ENCODE measurements around the gene TRAF5. TPM values are rescaled to one million over a fixed set of nuclear protein-coding genes. Genes with fewer than 3 reads are reported as not detected.

TRAF5 gene
- total RNA-seq, 1 donor from 2014 or later: 58.7 TPM

GRCh38 chr1:211341999-211342398, 15.4 kb downstream of the TRAF5 start:
- Mint-ChIP-seq H3K27me3 (ENCODE audit: low read depth) (no peaks in the 10 kb centered on the region), H3K9me3 (ENCODE audit: low read depth) (no peaks in the 10 kb centered on the region), H3K4me1 (ENCODE audit: low read depth) (peaks cover 66% of the 10 kb centered on the region), H3K27ac (ENCODE audit: unreplicated experiment) (no peak overlapping the region), H3K36me3 (ENCODE audit: low read depth) (peaks cover 2% of the 10 kb centered on the region), H3K4me3 (ENCODE audit: unreplicated experiment) (no peak overlapping the region)
- no peak for TF ChIP-seq CTCF (IDR thresholded peaks at IDR 0.05)
- DNase-seq (ENCODE audit: low spot score): no peak

GRCh38 chr1:211343607-211344006, 17.0 kb downstream of the TRAF5 start:
- peak overlapping the region; percentile 73 for H3K27ac Mint-ChIP-seq (ENCODE audit: unreplicated experiment)
- TF ChIP-seq CTCF (IDR thresholded peaks at IDR 0.05): no peak
- no peak for DNase-seq (ENCODE audit: low spot score)
- H3K27me3 Mint-ChIP-seq (ENCODE audit: low read depth): no peaks in the 10 kb centered on the region
- H3K36me3 Mint-ChIP-seq (ENCODE audit: low read depth): peaks cover 3% of the 10 kb centered on the region
- H3K4me3 Mint-ChIP-seq (ENCODE audit: unreplicated experiment): no peak overlapping the region
- peaks cover 64% of the 10 kb centered on the region for H3K4me1 Mint-ChIP-seq (ENCODE audit: low read depth)
- no peaks in the 10 kb centered on the region for H3K9me3 Mint-ChIP-seq (ENCODE audit: low read depth)

- DNase-seq (ENCODE audit: low spot score): no peak
Measured at GRCh38 chr1:211344152-211344618, 17.6 kb downstream of the TRAF5 start.

GRCh38 chr1:211345719-211346118, 19.1 kb downstream of the TRAF5 start:
- DNase-seq (ENCODE audit: low spot score): no peak
- Mint-ChIP-seq H3K4me3 (ENCODE audit: unreplicated experiment) (no peak overlapping the region), H3K4me1 (ENCODE audit: low read depth) (peaks cover 55% of the 10 kb centered on the region), H3K27me3 (ENCODE audit: low read depth) (no peaks in the 10 kb centered on the region), H3K36me3 (ENCODE audit: low read depth) (peaks cover 3% of the 10 kb centered on the region), H3K27ac (ENCODE audit: unreplicated experiment) (peak overlapping the region; percentile 35), H3K9me3 (ENCODE audit: low read depth) (no peaks in the 10 kb centered on the region)
- no peak for TF ChIP-seq CTCF (IDR thresholded peaks at IDR 0.05)

More at GRCh38 chr1:211344152-211344618, 17.6 kb downstream of the TRAF5 start:
- Mint-ChIP-seq H3K4me3 (ENCODE audit: unreplicated experiment) (no peak overlapping the region), H3K27ac (ENCODE audit: unreplicated experiment) (peak overlapping the region; percentile 73), H3K36me3 (ENCODE audit: low read depth) (peaks cover 3% of the 10 kb centered on the region), H3K27me3 (ENCODE audit: low read depth) (no peaks in the 10 kb centered on the region), H3K4me1 (ENCODE audit: low read depth) (peaks cover 61% of the 10 kb centered on the region), H3K9me3 (ENCODE audit: low read depth) (no peaks in the 10 kb centered on the region)
- no peak for TF ChIP-seq CTCF (IDR thresholded peaks at IDR 0.05)

- no peak for TF ChIP-seq CTCF (IDR thresholded peaks at IDR 0.05)
- H3K27me3 Mint-ChIP-seq (ENCODE audit: low read depth): no peaks in the 10 kb centered on the region
- H3K36me3 Mint-ChIP-seq (ENCODE audit: low read depth): peaks cover 6% of the 10 kb centered on the region
- H3K9me3 Mint-ChIP-seq (ENCODE audit: low read depth): peaks cover 4% of the 10 kb centered on the region
- peak overlapping the region; percentile 18 for H3K27ac Mint-ChIP-seq (ENCODE audit: unreplicated experiment)
- no peak overlapping the region for H3K4me3 Mint-ChIP-seq (ENCODE audit: unreplicated experiment)
- no peak for DNase-seq (ENCODE audit: low spot score)
- peaks cover 49% of the 10 kb centered on the region for H3K4me1 Mint-ChIP-seq (ENCODE audit: low read depth)
Measured at GRCh38 chr1:211347077-211347844, 20.6 kb downstream of the TRAF5 start.
